ENCODE measurements around the gene PROCA1.

DNA sequence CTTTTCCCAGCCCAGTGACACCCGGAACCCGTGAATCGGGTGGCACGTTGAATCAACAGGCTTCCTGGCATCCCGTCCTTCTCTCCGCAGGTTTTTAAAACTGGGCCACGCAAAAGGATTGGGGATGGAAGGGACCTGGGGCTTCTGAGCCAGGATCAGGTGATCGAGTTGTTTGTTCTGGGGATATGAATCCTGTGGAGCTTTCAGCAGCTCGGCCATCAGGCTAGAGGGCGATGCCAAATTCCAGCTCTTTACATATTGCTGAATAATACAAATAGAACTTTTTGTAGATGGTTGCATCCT, 49.2 kb downstream of the PROCA1 start:
- TF ChIP-seq, protein P1, sequence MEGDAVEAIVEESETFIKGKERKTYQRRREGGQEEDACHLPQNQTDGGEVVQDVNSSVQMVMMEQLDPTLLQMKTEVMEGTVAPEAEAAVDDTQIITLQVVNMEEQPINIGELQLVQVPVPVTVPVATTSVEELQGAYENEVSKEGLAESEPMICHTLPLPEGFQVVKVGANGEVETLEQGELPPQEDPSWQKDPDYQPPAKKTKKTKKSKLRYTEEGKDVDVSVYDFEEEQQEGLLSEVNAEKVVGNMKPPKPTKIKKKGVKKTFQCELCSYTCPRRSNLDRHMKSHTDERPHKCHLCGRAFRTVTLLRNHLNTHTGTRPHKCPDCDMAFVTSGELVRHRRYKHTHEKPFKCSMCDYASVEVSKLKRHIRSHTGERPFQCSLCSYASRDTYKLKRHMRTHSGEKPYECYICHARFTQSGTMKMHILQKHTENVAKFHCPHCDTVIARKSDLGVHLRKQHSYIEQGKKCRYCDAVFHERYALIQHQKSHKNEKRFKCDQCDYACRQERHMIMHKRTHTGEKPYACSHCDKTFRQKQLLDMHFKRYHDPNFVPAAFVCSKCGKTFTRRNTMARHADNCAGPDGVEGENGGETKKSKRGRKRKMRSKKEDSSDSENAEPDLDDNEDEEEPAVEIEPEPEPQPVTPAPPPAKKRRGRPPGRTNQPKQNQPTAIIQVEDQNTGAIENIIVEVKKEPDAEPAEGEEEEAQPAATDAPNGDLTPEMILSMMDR (IDR thresholded peaks at IDR 0.05): no peak
- TF ChIP-seq POLR2A (IDR thresholded peaks at IDR 0.05): no peak
- TF ChIP-seq EP300 (IDR thresholded peaks at IDR 0.05): no peak
